Kidney epithelial cell (primary cell): ENCODE results near the gene USH1G. TPM values are rescaled to one million over a fixed set of nuclear protein-coding genes. Genes with fewer than 3 reads are reported as not detected.

Source experiments
- DNase-seq: peaks from one replicate; pipeline ENCODE4 v3.0.0-alpha.2; 2010; ENCODE audit warnings: low read depth
- H3K27me3 ChIP-seq: 2 replicates; pipeline ENCODE4 v1.6.0; 2011; ENCODE audit warnings: low read length; ENCODE audit not compliant: control insufficient read depth, insufficient read depth
- H3K36me3 ChIP-seq: 2 replicates; pipeline ENCODE4 v1.5.1; 2011; ENCODE audit warnings: low read length; ENCODE audit not compliant: control insufficient read depth, insufficient read depth
- H3K4me3 ChIP-seq: 2 replicates; pipeline ENCODE4 v1.5.1; 2011; ENCODE audit warnings: low read depth, mild to moderate bottlenecking, control low read depth, low read length
- CTCF ChIP-seq: IDR thresholded peaks from 2 replicates; pipeline ENCODE4 v1.5.1; 2011; ENCODE audit warnings: mild to moderate bottlenecking, moderate library complexity, low read length, control low read depth, inconsistent platforms; ENCODE audit not compliant: insufficient read depth, poor library complexity, severe bottlenecking
- total RNA-seq: library from RNA; depleted of rRNA; stranded (reverse); fragments of >200 nt; gene quantifications from 2 replicates; pipeline ENCODE4 v1.2.3, GENCODE V29; 2015

USH1G gene
- total RNA-seq, 1 donor from 2014 or later, result not detected

DNA sequence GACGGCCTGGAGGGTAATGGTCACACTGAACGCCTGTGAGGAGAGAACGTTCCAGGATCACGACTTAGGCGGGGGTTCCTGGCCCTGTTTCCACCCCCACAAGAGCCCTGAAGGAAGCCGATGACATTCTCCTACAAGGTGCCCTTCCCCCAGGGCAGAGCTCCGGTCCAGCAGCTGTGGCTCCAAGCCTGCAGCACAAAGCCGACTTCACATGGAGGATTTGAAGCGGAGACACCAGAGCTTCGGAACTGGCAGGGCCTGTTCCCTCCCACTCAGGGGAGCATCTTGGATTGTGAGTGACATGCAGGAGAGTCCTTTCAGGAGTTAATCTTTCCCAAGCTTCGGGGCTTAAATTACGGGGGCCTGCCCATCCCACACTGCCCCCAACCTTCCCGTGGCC, 34.6 kb downstream of the USH1G start:
- no peak for TF ChIP-seq CTCF
- H3K4me3 ChIP-seq, result no peak overlapping the region
- DNase-seq, result no peak
- H3K27me3 ChIP-seq, result peaks cover 48% of the 10 kb centered on the region
- no peaks in the 10 kb centered on the region for H3K36me3 ChIP-seq

- DNase-seq, result no peak
- no peak for TF ChIP-seq CTCF
Measured at GRCh38 chr17:74883241-74883745, 39.8 kb downstream of the USH1G start.

GRCh38 chr17:74882517-74883240, 40.4 kb downstream of the USH1G start:
- no peak for DNase-seq
- Histone ChIP-seq H3K4me3 (no peak overlapping the region), H3K36me3 (no peaks in the 10 kb centered on the region), H3K27me3 (peaks cover 21% of the 10 kb centered on the region)
- TF ChIP-seq CTCF, result no peak

More at GRCh38 chr17:74883241-74883745, 39.8 kb downstream of the USH1G start:
- Histone ChIP-seq H3K27me3 (peaks cover 18% of the 10 kb centered on the region), H3K36me3 (no peaks in the 10 kb centered on the region), H3K4me3 (no peak overlapping the region)

GRCh38 chr17:74881073-74881472, 42.0 kb downstream of the USH1G start:
- H3K36me3 ChIP-seq, result no peaks in the 10 kb centered on the region
- H3K4me3 ChIP-seq, result no peak overlapping the region
- H3K27me3 ChIP-seq, result peaks cover 18% of the 10 kb centered on the region
- TF ChIP-seq CTCF, result no peak
- no peak for DNase-seq

DNA sequence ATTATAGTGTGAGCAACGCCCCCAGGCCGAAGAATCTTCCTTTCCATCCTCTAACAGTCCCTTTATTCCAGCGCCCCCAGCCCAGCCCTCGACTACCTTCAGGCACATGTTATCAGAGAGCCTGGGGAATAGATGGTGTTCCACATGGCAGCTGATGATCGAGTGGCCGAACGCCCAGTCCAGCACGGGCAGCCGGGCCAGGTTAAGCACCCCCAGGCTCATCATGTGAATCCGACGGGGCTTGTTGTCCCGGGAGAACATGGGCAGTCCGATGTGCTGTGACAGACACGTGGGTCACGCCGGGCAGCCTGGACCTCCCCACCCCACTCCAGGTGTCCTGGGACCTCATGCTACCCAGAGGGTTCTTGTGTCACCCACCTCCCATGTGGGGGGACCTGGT, 43.7 kb downstream of the USH1G start:
- DNase-seq, result no peak
- TF ChIP-seq CTCF, result no peak
- Histone ChIP-seq H3K36me3 (no peaks in the 10 kb centered on the region), H3K27me3 (peaks cover 18% of the 10 kb centered on the region), H3K4me3 (no peak overlapping the region)

- no peak for TF ChIP-seq CTCF
- H3K36me3 ChIP-seq, result no peaks in the 10 kb centered on the region
- no peak for DNase-seq
Measured at GRCh38 chr17:74878658-74879057, 44.4 kb downstream of the USH1G start.

More at GRCh38 chr17:74878658-74879057, 44.4 kb downstream of the USH1G start:
- Histone ChIP-seq H3K27me3 (peaks cover 15% of the 10 kb centered on the region), H3K4me3 (no peak overlapping the region)
